Spleen (tissue), 11 donors: Measurements from ENCODE around the gene CCSAP. TPM values are rescaled to one million over a fixed set of nuclear protein-coding genes. Genes with fewer than 3 reads are reported as not detected.

Experiments used
- DNase-seq: peaks from one replicate; pipeline ENCODE4 v3.0.0-alpha.2; 2020
- H3K27ac ChIP-seq, 8 donors: fragments of 200-600 bp; sonication (generic) in 7 of 8; 1 replicate in 4 of 8; 2 replicates in 4 of 8; pipeline versions ENCODE4 v1.5.0 to v1.8.0; 2016 to 2021; ENCODE audit warnings: inconsistent platforms in 4 of 8, mild to moderate bottlenecking in 4 of 8, moderate library complexity in 1 of 8
- H3K27me3 ChIP-seq, 7 donors: fragments of 200-600 bp; sonication (generic) in 6 of 7; replicated peaks in 1 of 7; 1 replicate in 4 of 7; 2 replicates in 3 of 7; pipeline versions ENCODE4 v1.5.0 to v1.8.0; 2016 to 2021; ENCODE audit warnings: inconsistent platforms in 3 of 7, mild to moderate bottlenecking in 1 of 7
- H3K36me3 ChIP-seq, 6 donors: fragments of 200-600 bp; sonication (generic) in 5 of 6; 1 replicate in 4 of 6; 2 replicates in 2 of 6; pipeline versions ENCODE4 v1.5.0 to v1.8.0; 2016 to 2021; ENCODE audit warnings: inconsistent platforms in 2 of 6
- H3K4me1 ChIP-seq, 6 donors: fragments of 200-600 bp; sonication (generic) in 5 of 6; 1 replicate in 3 of 6; 2 replicates in 3 of 6; pipeline versions ENCODE4 v1.5.0 to v1.8.0; 2016 to 2021; ENCODE audit warnings: inconsistent platforms in 3 of 6
- H3K4me3 ChIP-seq, 8 donors: fragments of 200-600 bp; sonication (generic) in 7 of 8; 1 replicate in 4 of 8; 2 replicates in 4 of 8; pipeline versions ENCODE4 v1.5.0 to v1.8.0; 2016 to 2021; ENCODE audit warnings: inconsistent platforms in 4 of 8, mild to moderate bottlenecking in 4 of 8, moderate library complexity in 2 of 8
- H3K9me3 ChIP-seq, 8 donors: fragments of 200-600 bp; sonication (generic) in 7 of 8; 1 replicate in 4 of 8; 2 replicates in 4 of 8; pipeline versions ENCODE4 v1.5.0 to v1.8.0; 2016 to 2021; ENCODE audit warnings: inconsistent platforms in 4 of 8
- POLR2A ChIP-seq, 3 donors: fragments of 450-650 bp; IDR thresholded peaks; one replicate each; pipeline ENCODE4 v1.5.1; 2017; ENCODE audit warnings: antibody characterized with exemption in 3 of 3, mild to moderate bottlenecking in 1 of 3
- POLR2AphosphoS5 ChIP-seq, 3 donors: sonication (generic); formaldehyde crosslinking; IDR thresholded peaks; one replicate each; pipeline ENCODE4 v1.5.1; 2017; ENCODE audit warnings: antibody characterized with exemption in 3 of 3
- WGBS, 5 donors: extraction: QIAGEN DNeasy Blood & Tissue Kit in 3 of 5; methylation state at CpG; one replicate each; pipeline versions ENCODE4 v1.1.5 to v1.1.7; 2013 to 2018; 5-methylcytosine and 5-hydroxymethylcytosine counted together
- intact Hi-C: fragments of 100-400 bp; cut with DNase I; formaldehyde crosslinking; loops from one replicate; pipeline ENCODE4 v1.15.0; 2023; ENCODE audit warnings: low total_unique reads
- polyA plus RNA-seq, 3 donors: library from polyadenylated mRNA; stranded (reverse); fragments of 200-250 nt; gene quantifications; one replicate each; pipeline ENCODE4 v1.2.1, GENCODE V29; 2013
- total RNA-seq, 7 donors: library from RNA; depleted of rRNA in 3 of 7; stranded (reverse); fragments of >200 nt in 3 of 7; fragmentation: NEBNext Ultra II Directional in 4 of 7; extraction: Animal tissue kit (Norgen Biotek cat#: 25700) in 4 of 7; gene quantifications; one replicate each; pipeline versions ENCODE4 v1.1.0 to v1.2.1, GENCODE V29; 2016 to 2021
- TF ChIP-seq, protein P1 (sequence below), 11 experiments: fragments of 200-600 bp in 7 of 11; fragments of 450-650 bp in 4 of 11; sonication (generic) in 4 of 11; IDR thresholded peaks in 8 of 11; conservative IDR thresholded peaks in 3 of 11; 1 replicate in 7 of 11; 2 replicates in 4 of 11; pipeline versions ENCODE4 v1.4.0 to v1.8.0; 2016 to 2021; ENCODE audit warnings: antibody characterized with exemption in 11 of 11, inconsistent platforms in 4 of 11, mild to moderate bottlenecking in 1 of 11
- donor health status: healthy with polysubstance abuse.
- donor health status: DM: no; HTN: no; CAD: no; lungs with moderate emphysema.
- donor health status: DM: no; HTN: no; CAD: no.
- donor health status: Bipolar disorder and iron deficiency.
- donor health status: healthy.
- donor health status: DM: no; HTN: no; CAD: no.
- donor health status: DM: yes; HTN: yes; CAD: no.

Gene CCSAP
- total and polyA plus RNA-seq, 10 donors, result 2.1 to 11.4 (median 8.8) TPM

DNA sequence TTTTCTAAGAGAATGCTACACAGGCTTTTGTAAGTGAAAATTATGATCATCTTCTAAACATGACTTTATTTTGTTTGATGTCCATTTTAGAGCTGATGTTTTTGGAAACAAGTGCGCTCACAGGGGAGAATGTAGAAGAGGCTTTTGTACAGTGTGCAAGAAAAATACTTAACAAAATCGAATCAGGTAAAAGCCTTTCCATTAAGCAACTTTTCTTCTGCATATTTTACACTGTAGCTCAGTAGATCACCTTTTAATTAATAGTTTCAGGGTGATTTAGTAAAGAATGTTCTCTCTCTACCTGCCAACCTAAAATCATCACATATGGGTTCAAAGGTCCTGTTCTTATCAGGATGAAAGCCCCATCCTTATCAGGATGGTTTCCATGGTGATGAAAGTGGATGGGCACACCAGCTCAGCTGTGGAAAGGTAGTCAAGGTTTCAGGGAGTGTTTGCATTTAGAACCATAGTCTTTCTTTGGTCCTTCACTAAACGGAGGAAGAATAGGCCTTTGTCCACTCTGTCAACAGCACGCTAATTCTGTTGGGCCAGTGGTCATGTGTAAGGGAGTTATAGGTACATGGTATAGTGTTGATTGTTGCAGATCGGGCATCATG lies 43.9 kb downstream of the CCSAP start:
- DNase-seq, result no peak
- intact Hi-C loops, result no loop called here
- WGBS, 5 donors, result 85 to 99% (median 96%) methylated on average over 5 of the region's 5 CpGs
- Histone ChIP-seq H3K4me1 (no peaks in the 10 kb centered on the region), H3K27me3 (no peaks in the 10 kb centered on the region), H3K27ac (no peak overlapping the region), H3K36me3 (peaks cover 0 to 90% (median 36%) of the 10 kb centered on the region in 6 donors), H3K4me3 (no peak overlapping the region), H3K9me3 (no peaks in the 10 kb centered on the region)
- TF ChIP-seq, protein P1, sequence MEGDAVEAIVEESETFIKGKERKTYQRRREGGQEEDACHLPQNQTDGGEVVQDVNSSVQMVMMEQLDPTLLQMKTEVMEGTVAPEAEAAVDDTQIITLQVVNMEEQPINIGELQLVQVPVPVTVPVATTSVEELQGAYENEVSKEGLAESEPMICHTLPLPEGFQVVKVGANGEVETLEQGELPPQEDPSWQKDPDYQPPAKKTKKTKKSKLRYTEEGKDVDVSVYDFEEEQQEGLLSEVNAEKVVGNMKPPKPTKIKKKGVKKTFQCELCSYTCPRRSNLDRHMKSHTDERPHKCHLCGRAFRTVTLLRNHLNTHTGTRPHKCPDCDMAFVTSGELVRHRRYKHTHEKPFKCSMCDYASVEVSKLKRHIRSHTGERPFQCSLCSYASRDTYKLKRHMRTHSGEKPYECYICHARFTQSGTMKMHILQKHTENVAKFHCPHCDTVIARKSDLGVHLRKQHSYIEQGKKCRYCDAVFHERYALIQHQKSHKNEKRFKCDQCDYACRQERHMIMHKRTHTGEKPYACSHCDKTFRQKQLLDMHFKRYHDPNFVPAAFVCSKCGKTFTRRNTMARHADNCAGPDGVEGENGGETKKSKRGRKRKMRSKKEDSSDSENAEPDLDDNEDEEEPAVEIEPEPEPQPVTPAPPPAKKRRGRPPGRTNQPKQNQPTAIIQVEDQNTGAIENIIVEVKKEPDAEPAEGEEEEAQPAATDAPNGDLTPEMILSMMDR (IDR thresholded peaks at IDR 0.05 in 8 of 11, conservative IDR thresholded peaks at IDR 0.05 in 3 of 11), result no peak
- TF ChIP-seq POLR2AphosphoS5 (IDR thresholded peaks at IDR 0.05) (no peak), POLR2A (IDR thresholded peaks at IDR 0.05) (no peak)

DNA sequence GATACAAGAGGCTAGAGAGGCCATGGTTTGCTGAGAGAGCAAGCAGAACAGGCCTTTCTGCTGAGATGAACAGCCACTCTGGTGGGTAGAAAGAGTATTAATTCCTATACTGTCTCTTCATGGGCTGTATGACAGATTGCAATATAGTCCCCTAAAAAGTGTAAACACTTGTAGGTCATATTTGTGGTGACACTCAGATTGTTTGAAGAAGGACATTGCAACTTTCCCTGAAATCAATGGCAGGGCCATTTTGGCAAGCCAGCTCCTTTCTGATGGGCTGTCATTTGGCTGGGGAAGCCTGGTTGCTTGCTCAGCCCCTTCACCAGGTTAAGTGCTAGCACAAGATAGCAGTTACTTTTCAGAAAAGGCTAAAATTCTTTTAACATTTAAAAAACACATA lies 44.4 kb downstream of the CCSAP start:
- intact Hi-C loops, result no loop called here
- no peak overlapping the region for H3K4me3 ChIP-seq
- TF ChIP-seq, protein P1 (IDR thresholded peaks at IDR 0.05 in 8 of 11, conservative IDR thresholded peaks at IDR 0.05 in 3 of 11), result no peak
- TF ChIP-seq POLR2A (IDR thresholded peaks at IDR 0.05) (no peak), POLR2AphosphoS5 (IDR thresholded peaks at IDR 0.05) (no peak)
- H3K36me3 ChIP-seq, result peaks cover 0 to 84% (median 35%) of the 10 kb centered on the region in 6 donors
- no peaks in the 10 kb centered on the region for H3K27me3 ChIP-seq
- DNase-seq, result no peak
- no peaks in the 10 kb centered on the region for H3K4me1 ChIP-seq
- H3K27ac ChIP-seq, result no peak overlapping the region
- no peaks in the 10 kb centered on the region for H3K9me3 ChIP-seq

DNA sequence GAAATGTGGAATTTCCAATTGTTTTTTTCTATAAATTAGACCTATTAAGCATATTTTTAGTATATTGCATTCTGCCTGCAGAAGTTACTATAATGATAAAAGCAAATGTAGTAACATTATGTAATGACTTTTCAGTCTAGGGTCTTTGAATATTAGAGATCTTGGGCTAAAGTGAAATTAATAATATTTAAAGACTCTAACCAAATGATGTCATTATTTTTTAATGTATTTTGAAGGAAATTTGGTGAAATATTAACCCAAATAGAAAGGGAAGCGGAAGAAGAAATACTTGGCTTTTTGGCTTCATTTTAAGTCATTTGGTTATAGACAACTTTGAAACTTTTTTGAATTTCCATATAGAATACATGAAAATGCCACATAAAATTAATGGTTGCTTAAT lies 45.1 kb downstream of the CCSAP start:
- Histone ChIP-seq H3K27me3 (no peaks in the 10 kb centered on the region), H3K36me3 (peaks cover 0 to 80% (median 33%) of the 10 kb centered on the region in 6 donors), H3K9me3 (no peaks in the 10 kb centered on the region), H3K4me3 (no peak overlapping the region), H3K4me1 (no peaks in the 10 kb centered on the region), H3K27ac (no peak overlapping the region)
- WGBS, 5 donors, result 95 to 100% (median 97%) methylated on average over 1 of the region's 1 CpG
- no peak for DNase-seq
- no peak for TF ChIP-seq POLR2AphosphoS5 (IDR thresholded peaks at IDR 0.05)
- TF ChIP-seq, protein P1 (IDR thresholded peaks at IDR 0.05 in 8 of 11, conservative IDR thresholded peaks at IDR 0.05 in 3 of 11), result no peak
- TF ChIP-seq POLR2A (IDR thresholded peaks at IDR 0.05), result no peak
- intact Hi-C loops, result no loop called here

DNA sequence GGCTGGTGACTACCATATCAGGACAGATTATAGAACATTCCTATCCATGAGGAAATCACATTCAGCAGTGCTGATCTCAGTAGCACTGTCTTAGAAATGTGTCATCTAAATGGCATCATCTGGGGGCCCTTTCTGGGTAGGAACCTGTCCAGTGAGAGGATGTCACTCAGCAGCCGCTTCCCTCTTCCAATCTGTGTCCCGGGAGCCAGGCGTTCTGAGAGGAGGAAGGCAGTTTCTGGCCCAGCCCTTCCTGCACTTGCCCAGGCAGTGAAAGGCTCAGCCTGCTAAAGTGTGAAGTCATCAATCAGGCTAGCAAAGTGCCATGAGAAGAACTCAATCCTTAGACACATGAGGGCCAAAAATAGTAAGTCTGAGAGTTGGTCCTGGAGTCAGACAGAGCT lies 46.3 kb downstream of the CCSAP start:
- Histone ChIP-seq H3K27me3 (no peaks in the 10 kb centered on the region), H3K4me3 (no peak overlapping the region), H3K36me3 (peaks cover 0 to 78% (median 29%) of the 10 kb centered on the region in 6 donors), H3K9me3 (peaks cover 0 to 1% (median 0%) of the 10 kb centered on the region in 8 donors), H3K27ac (no peak overlapping the region), H3K4me1 (no peaks in the 10 kb centered on the region)
- 37 to 87% (median 76%) methylated on average over 3 of the region's 3 CpGs for WGBS, 5 donors
- no peak for DNase-seq
- TF ChIP-seq, protein P1 (IDR thresholded peaks at IDR 0.05 in 8 of 11, conservative IDR thresholded peaks at IDR 0.05 in 3 of 11), result no peak
- TF ChIP-seq POLR2AphosphoS5 (IDR thresholded peaks at IDR 0.05) (no peak), POLR2A (IDR thresholded peaks at IDR 0.05) (no peak)
- intact Hi-C loops, result no loop called here
